ENCODE measurements around the gene VRTN.
"Not testable (repeated sequence)": the region's sequence is repeated elsewhere in the genome, so short reads cannot be mapped to it uniquely, and the experiment has no call there.

The VRTN gene

DNA sequence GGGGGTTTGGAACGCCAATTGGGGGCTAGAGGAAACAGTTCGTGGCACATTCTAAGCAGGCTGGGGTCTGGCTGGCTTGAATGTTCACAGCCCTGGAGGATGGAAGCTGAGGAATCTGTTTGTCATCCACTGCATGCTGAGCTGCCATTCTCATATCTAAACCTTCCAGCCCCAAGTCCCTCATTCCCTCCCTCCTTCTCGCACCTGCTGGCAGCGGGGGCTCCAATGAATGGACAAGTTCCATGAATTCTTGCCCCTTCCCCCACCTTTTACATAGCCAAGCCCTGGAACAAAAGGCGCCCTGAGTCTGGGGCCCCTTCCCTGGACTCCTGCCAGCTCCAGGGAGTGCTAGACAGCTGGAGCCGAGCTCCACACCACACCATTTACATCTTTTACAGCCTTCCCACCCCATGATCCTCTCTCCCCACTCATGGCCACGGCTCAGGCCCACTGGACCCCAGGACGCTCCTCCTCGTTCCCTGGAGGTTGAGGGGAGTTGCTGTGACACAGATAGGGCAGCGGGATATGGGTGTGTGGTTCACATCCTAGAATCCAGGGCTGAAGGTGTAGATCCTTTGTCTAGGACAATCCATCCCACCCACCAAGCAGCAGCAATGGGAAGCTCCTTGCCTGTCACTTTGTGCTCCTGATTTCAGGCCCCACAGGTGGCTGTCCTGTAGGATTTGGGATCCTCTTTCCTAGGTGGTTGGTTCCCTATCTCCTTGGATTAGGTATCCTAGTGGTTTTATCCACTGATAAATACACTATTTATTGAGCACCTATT, 21.7 kb upstream of the VRTN start:
- TF ChIP-seq GABPA (IDR thresholded peaks at IDR 0.05; ENCODE audit: low read depth) (no peak), SPI1 (IDR thresholded peaks at IDR 0.05; ENCODE audit: borderline replicate concordance, low read depth) (no peak)
- TF ChIP-seq, protein P1, sequence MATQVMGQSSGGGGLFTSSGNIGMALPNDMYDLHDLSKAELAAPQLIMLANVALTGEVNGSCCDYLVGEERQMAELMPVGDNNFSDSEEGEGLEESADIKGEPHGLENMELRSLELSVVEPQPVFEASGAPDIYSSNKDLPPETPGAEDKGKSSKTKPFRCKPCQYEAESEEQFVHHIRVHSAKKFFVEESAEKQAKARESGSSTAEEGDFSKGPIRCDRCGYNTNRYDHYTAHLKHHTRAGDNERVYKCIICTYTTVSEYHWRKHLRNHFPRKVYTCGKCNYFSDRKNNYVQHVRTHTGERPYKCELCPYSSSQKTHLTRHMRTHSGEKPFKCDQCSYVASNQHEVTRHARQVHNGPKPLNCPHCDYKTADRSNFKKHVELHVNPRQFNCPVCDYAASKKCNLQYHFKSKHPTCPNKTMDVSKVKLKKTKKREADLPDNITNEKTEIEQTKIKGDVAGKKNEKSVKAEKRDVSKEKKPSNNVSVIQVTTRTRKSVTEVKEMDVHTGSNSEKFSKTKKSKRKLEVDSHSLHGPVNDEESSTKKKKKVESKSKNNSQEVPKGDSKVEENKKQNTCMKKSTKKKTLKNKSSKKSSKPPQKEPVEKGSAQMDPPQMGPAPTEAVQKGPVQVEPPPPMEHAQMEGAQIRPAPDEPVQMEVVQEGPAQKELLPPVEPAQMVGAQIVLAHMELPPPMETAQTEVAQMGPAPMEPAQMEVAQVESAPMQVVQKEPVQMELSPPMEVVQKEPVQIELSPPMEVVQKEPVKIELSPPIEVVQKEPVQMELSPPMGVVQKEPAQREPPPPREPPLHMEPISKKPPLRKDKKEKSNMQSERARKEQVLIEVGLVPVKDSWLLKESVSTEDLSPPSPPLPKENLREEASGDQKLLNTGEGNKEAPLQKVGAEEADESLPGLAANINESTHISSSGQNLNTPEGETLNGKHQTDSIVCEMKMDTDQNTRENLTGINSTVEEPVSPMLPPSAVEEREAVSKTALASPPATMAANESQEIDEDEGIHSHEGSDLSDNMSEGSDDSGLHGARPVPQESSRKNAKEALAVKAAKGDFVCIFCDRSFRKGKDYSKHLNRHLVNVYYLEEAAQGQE (IDR thresholded peaks at IDR 0.05; ENCODE audit: insufficient replicate concordance, low read depth): no peak
- H3K27ac ChIP-seq (replicated peaks): no peak overlapping the region
- no peaks in the 10 kb centered on the region for H3K27me3 ChIP-seq (ENCODE audit: insufficient read depth, poor library complexity, severe bottlenecking)
- H3K4me3 ChIP-seq (replicated peaks; ENCODE audit: insufficient read depth, low read length): no peak overlapping the region
- DNase-seq (ENCODE audit: low read depth in 1 of 2, low spot score in 1 of 2): no peak

DNA sequence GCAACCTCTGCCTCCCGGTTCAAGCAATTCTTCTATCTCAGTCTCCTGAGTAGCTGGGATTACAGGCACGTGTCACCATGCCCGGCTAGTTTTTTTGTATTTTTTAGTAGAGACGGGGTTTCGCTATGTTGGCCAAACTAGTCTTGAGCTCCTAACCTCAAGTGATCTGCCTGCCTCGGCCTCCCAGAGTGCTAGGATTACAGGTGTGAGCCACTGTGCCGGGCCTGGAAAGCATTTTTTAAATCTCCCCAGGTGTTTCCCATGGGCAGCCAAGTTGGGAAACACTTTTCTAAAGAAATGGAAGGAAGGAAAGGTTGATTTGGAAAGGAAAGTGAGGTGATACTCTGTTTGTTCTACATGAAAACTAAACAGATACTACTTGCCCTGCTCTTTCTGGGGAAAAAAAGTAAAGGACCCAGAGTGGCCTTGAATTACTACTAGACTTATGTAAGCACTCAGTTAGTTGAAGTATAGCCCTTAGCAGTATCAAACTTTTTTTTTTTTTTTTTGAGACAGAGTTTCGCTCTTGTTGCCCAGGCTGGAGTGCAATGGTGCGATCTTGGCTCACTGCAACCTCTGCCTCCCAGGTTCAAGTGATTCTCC, 18.2 kb upstream of the VRTN start:
- not testable (repeated sequence) for H3K27me3 ChIP-seq (ENCODE audit: insufficient read depth, poor library complexity, severe bottlenecking); H3K27ac ChIP-seq (replicated peaks); DNase-seq (ENCODE audit: low read depth in 1 of 2, low spot score in 1 of 2); H3K4me3 ChIP-seq (replicated peaks; ENCODE audit: insufficient read depth, low read length)

DNA sequence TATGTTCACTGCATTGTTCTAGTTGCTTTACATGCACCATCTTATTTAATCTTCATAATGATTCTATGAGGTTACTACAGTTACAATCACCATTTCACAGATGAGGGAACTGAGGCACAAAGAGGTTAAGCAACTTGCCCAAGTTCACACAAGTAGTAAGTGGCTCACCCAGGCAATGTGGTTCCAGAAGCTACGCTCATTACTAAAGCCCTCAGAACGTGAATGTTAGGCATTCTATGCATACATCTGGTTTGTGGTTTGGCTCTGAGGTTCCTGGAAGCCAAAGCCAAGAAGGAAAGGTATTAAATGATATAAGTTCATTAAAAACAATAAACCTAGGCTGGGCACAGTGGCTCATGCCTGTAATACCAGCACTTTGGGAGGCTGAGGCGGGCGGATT, 14.4 kb upstream of the VRTN start:
- no peak overlapping the region for H3K4me3 ChIP-seq (replicated peaks; ENCODE audit: insufficient read depth, low read length)
- no peak overlapping the region for H3K27ac ChIP-seq (replicated peaks)
- DNase-seq (ENCODE audit: low read depth in 1 of 2, low spot score in 1 of 2): no peak
- no peaks in the 10 kb centered on the region for H3K27me3 ChIP-seq (ENCODE audit: insufficient read depth, poor library complexity, severe bottlenecking)
- TF ChIP-seq, protein P2, sequence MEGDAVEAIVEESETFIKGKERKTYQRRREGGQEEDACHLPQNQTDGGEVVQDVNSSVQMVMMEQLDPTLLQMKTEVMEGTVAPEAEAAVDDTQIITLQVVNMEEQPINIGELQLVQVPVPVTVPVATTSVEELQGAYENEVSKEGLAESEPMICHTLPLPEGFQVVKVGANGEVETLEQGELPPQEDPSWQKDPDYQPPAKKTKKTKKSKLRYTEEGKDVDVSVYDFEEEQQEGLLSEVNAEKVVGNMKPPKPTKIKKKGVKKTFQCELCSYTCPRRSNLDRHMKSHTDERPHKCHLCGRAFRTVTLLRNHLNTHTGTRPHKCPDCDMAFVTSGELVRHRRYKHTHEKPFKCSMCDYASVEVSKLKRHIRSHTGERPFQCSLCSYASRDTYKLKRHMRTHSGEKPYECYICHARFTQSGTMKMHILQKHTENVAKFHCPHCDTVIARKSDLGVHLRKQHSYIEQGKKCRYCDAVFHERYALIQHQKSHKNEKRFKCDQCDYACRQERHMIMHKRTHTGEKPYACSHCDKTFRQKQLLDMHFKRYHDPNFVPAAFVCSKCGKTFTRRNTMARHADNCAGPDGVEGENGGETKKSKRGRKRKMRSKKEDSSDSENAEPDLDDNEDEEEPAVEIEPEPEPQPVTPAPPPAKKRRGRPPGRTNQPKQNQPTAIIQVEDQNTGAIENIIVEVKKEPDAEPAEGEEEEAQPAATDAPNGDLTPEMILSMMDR (IDR thresholded peaks at IDR 0.05; ENCODE audit: insufficient read depth, low read length): no peak
- TF ChIP-seq, protein P1 (IDR thresholded peaks at IDR 0.05; ENCODE audit: insufficient replicate concordance, low read depth): no peak
- no peak for TF ChIP-seq GABPA (IDR thresholded peaks at IDR 0.05; ENCODE audit: low read depth)
- no peak for TF ChIP-seq POLR2AphosphoS5 (IDR thresholded peaks at IDR 0.05; ENCODE audit: low read depth)
- no peak for TF ChIP-seq SPI1 (IDR thresholded peaks at IDR 0.05; ENCODE audit: borderline replicate concordance, low read depth)

DNA sequence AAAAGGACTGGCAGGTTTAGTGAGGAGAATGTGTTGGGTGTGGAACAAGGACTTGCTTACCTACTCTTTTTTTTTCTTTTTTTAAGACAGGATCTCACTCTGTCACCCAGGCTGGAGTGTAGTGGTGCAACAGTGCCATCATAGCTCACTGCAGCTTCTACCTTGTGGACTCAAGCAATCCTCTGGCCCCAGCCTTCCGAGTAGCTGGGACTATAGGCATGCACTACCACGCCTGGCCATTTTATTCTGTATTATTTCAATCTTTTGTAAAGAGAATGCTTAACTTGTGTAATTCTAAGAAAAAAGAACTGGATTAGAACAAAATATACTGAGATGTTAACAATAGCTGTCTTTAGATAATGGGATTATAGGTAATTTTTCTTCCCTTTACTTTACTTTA, 1.9 kb upstream of the VRTN start:
- Histone ChIP-seq H3K4me3 (replicated peaks; ENCODE audit: insufficient read depth, low read length) (no peak overlapping the region), H3K27ac (replicated peaks) (no peak overlapping the region), H3K27me3 (ENCODE audit: insufficient read depth, poor library complexity, severe bottlenecking) (no peaks in the 10 kb centered on the region)
- TF ChIP-seq GABPA (IDR thresholded peaks at IDR 0.05; ENCODE audit: low read depth) (no peak), SPI1 (IDR thresholded peaks at IDR 0.05; ENCODE audit: borderline replicate concordance, low read depth) (no peak), POLR2AphosphoS5 (IDR thresholded peaks at IDR 0.05; ENCODE audit: low read depth) (no peak)
- TF ChIP-seq, protein P1 (IDR thresholded peaks at IDR 0.05; ENCODE audit: insufficient replicate concordance, low read depth): no peak
- TF ChIP-seq, protein P2 (IDR thresholded peaks at IDR 0.05; ENCODE audit: insufficient read depth, low read length): no peak
- no peak for DNase-seq (ENCODE audit: low read depth in 1 of 2, low spot score in 1 of 2)

Measured in HL-60 (cell line).